HepG2 (cell line): ENCODE measurements around the gene EPM2AIP1. TPM values are rescaled to one million over a fixed set of nuclear protein-coding genes. Genes with fewer than 3 reads are reported as not detected.

Experiments
- CREBL2 ChIP-seq: sonication (generic); formaldehyde crosslinking; IDR thresholded peaks from 2 replicates; pipeline ENCODE4 v1.8.1; 2023; ENCODE audit warnings: missing genetic modification reagents, mild to moderate bottlenecking, borderline replicate concordance
- EZH2 ChIP-seq: conservative IDR thresholded peaks from 2 replicates; pipeline ENCODE4 v1.6.1; 2012; ENCODE audit warnings: mild to moderate bottlenecking, low read depth, low read length, moderate library complexity
- GATA4 ChIP-seq: sonication (generic); IDR thresholded peaks from 2 replicates; pipeline ENCODE4 v1.6.1; 2016; ENCODE audit warnings: antibody characterized with exemption, low read depth, borderline replicate concordance
- HNRNPL ChIP-seq: fragments of 200-400 bp; formaldehyde crosslinking; IDR thresholded peaks from 2 replicates; pipeline ENCODE4 v1.6.1; 2017; ENCODE audit warnings: mild to moderate bottlenecking, low read depth, low read length
- KLF15 ChIP-seq: sonication (generic); formaldehyde crosslinking; IDR thresholded peaks from 2 replicates; pipeline ENCODE4 v1.8.1; 2023; ENCODE audit warnings: borderline replicate concordance, mild to moderate bottlenecking, inconsistent platforms, missing genetic modification reagents, mixed read lengths
- MATR3 ChIP-seq: sonication (generic); formaldehyde crosslinking; IDR thresholded peaks from 2 replicates; pipeline ENCODE4 v1.4.0; 2020; ENCODE audit warnings: missing genetic modification reagents
- NFAT5 ChIP-seq: sonication (generic); formaldehyde crosslinking; IDR thresholded peaks from 2 replicates; pipeline ENCODE4 v1.4.0; 2020; ENCODE audit warnings: missing genetic modification reagents
- PATZ1 ChIP-seq: sonication (generic); formaldehyde crosslinking; IDR thresholded peaks from 2 replicates; pipeline ENCODE4 v1.4.0; 2020; ENCODE audit warnings: missing genetic modification reagents
- RBFOX2 ChIP-seq: fragments of 200-400 bp; formaldehyde crosslinking; IDR thresholded peaks from 2 replicates; pipeline ENCODE4 v1.6.1; 2017; ENCODE audit warnings: low read depth, mild to moderate bottlenecking, low read length
- SMYD3 ChIP-seq: sonication (generic); formaldehyde crosslinking; IDR thresholded peaks from 2 replicates; pipeline ENCODE4 v1.8.1; 2023; ENCODE audit warnings: mild to moderate bottlenecking, missing genetic modification reagents
- SP2 ChIP-seq: sonication (generic); formaldehyde crosslinking; IDR thresholded peaks from 2 replicates; pipeline ENCODE4 v1.5.1; 2020; ENCODE audit warnings: mild to moderate bottlenecking, missing genetic modification reagents
- U2AF1 ChIP-seq: fragments of 200-400 bp; formaldehyde crosslinking; optimal IDR thresholded peaks from 2 replicates; pipeline ENCODE3; 2017; ENCODE audit warnings: mild to moderate bottlenecking, low read depth, low read length
- ZBTB42 ChIP-seq: sonication (generic); formaldehyde crosslinking; IDR thresholded peaks from 2 replicates; pipeline ENCODE4 v1.5.0; 2020; ENCODE audit warnings: mild to moderate bottlenecking, missing genetic modification reagents
- ZGPAT ChIP-seq: IDR thresholded peaks from 2 replicates; pipeline ENCODE4 v1.6.1; 2016; ENCODE audit warnings: mild to moderate bottlenecking
- ZNF33A ChIP-seq: sonication (generic); formaldehyde crosslinking; IDR thresholded peaks from 2 replicates; pipeline ENCODE4 v1.5.1; 2020; ENCODE audit warnings: missing genetic modification reagents, mild to moderate bottlenecking, moderate library complexity, borderline replicate concordance
- ZNF354B ChIP-seq: sonication (generic); formaldehyde crosslinking; IDR thresholded peaks from 2 replicates; pipeline ENCODE4 v1.8.0; 2022; ENCODE audit warnings: mild to moderate bottlenecking, missing genetic modification reagents
- ZNF367 ChIP-seq: sonication (generic); formaldehyde crosslinking; IDR thresholded peaks from 2 replicates; pipeline ENCODE4 v1.4.0; 2020; ENCODE audit warnings: missing genetic modification reagents, borderline replicate concordance
- ZNF556 ChIP-seq: sonication (generic); formaldehyde crosslinking; IDR thresholded peaks from 2 replicates; pipeline ENCODE4 v1.4.0; 2020; ENCODE audit warnings: mild to moderate bottlenecking, missing genetic modification reagents, borderline replicate concordance
- ZNF776 ChIP-seq: sonication (generic); formaldehyde crosslinking; IDR thresholded peaks from 2 replicates; pipeline ENCODE4 v1.4.0; 2020; ENCODE audit warnings: mild to moderate bottlenecking, missing genetic modification reagents
- polyA plus RNA-seq, 8 experiments: library from polyadenylated mRNA; depleted of rRNA in 3 of 8; stranded (reverse) in 7 of 8; unstranded in 1 of 8; fragments of >200 nt; fragmentation: Illumina TruSeq in 4 of 8; extraction: Trizol in 4 of 8; gene quantifications; 2 replicates each; pipeline versions ENCODE4 v1.2.1 to v1.2.3, GENCODE V29; 2011 to 2016; ENCODE audit warnings: low read depth in 4 of 8, missing spikeins in 1 of 8, mixed read lengths in 1 of 8; ENCODE audit not compliant: insufficient read depth in 1 of 8
- total RNA-seq, 5 experiments: library from RNA; depleted of rRNA; stranded (reverse); fragments of >200 nt; fragmentation: Illumina TruSeq; extraction: Trizol; gene quantifications; 2 replicates each; pipeline ENCODE4 v1.2.3, GENCODE V29; 2016; ENCODE audit warnings: low read depth in 1 of 5
- TF ChIP-seq, protein P1 (sequence below): sonication (generic); formaldehyde crosslinking; IDR thresholded peaks from 2 replicates; pipeline ENCODE4 v1.4.0; 2020; ENCODE audit warnings: missing genetic modification reagents, borderline replicate concordance

Gene EPM2AIP1
- total and polyA plus RNA-seq, 2 of the 13 experiments (the other 11 are each of a cell fraction or from before 2014, with no cell fraction given) = 10.7 to 23.0 TPM

- TF ChIP-seq KLF15 (CRISPR knock-in tag) (0 out of 2 replicates have a peak, but pooled peaks have one; percentile 60), ZNF33A (CRISPR knock-in tag) (no peak), ZNF776 (CRISPR knock-in tag) (no peak), NFAT5 (CRISPR knock-in tag) (0 out of 2 replicates have a peak, but pooled peaks have one; percentile 53), ZGPAT (CRISPR knock-in tag) (peak; percentile 43; the same call in 1 of the 2 replicates), MATR3 (no peak), CREBL2 (CRISPR knock-in tag) (peak; percentile 94; the same call in 1 of the 2 replicates), RBFOX2 (peak; percentile 79), ZNF367 (CRISPR knock-in tag) (no peak), PATZ1 (CRISPR knock-in tag) (no peak), SP2 (no peak), EZH2 (no peak), SMYD3 (CRISPR knock-in tag) (no peak), GATA4 (peak; percentile 64; the same call in 1 of the 2 replicates), U2AF1 (no peak), ZBTB42 (CRISPR knock-in tag) (0 out of 2 replicates have a peak, but pooled peaks have one; percentile 66), HNRNPL (no peak), ZNF354B (CRISPR knock-in tag) (no peak), ZNF556 (no peak; the same call in 1 of the 2 replicates)
- TF ChIP-seq, protein P1, sequence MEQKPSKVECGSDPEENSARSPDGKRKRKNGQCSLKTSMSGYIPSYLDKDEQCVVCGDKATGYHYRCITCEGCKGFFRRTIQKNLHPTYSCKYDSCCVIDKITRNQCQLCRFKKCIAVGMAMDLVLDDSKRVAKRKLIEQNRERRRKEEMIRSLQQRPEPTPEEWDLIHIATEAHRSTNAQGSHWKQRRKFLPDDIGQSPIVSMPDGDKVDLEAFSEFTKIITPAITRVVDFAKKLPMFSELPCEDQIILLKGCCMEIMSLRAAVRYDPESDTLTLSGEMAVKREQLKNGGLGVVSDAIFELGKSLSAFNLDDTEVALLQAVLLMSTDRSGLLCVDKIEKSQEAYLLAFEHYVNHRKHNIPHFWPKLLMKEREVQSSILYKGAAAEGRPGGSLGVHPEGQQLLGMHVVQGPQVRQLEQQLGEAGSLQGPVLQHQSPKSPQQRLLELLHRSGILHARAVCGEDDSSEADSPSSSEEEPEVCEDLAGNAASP = peak; percentile 60
Observed at GRCh38 chr3:36992806-36993325, at the start of gene EPM2AIP1 (continued).
